A549 (cell line): Measurements from ENCODE around the gene TSPO.

Source experiments
- BHLHE40 ChIP-seq: IDR thresholded peaks from 2 replicates; pipeline ENCODE4 v1.6.1; 2012; ENCODE audit warnings: low read depth, low read length, inconsistent platforms
- CEBPB ChIP-seq, 2 experiments: fragments of >200 bp in 1 of 2; sonication (Bioruptor Twin) in 1 of 2; formaldehyde crosslinking in 1 of 2; IDR thresholded peaks; 2 replicates each; pipeline ENCODE4 v1.6.1; 2012 to 2016
- EP300 ChIP-seq, 2 experiments: fragments of >200 bp; sonication (Bioruptor Twin); formaldehyde crosslinking; IDR thresholded peaks; 2 replicates in 1 of 2; 3 replicates in 1 of 2; pipeline ENCODE4 v1.6.1; 2016 to 2017
- KDM1A ChIP-seq: fragments of 200-600 bp; sonication (generic); IDR thresholded peaks from 2 replicates; pipeline ENCODE4 v1.6.1; 2016; ENCODE audit warnings: low read depth, mild to moderate bottlenecking
- MAFK ChIP-seq: fragments of 450-650 bp; IDR thresholded peaks from 2 replicates; pipeline ENCODE4 v1.6.1; 2014; ENCODE audit not compliant: partially characterized antibody
- MYC ChIP-seq: IDR thresholded peaks from 2 replicates; pipeline ENCODE4 v1.6.1; 2012; ENCODE audit warnings: mild to moderate bottlenecking, inconsistent platforms, low read length, improper control_type of control experiment, borderline replicate concordance
- POLR2A ChIP-seq: IDR thresholded peaks from 2 replicates; pipeline ENCODE4 v1.6.1; 2012; ENCODE audit warnings: mild to moderate bottlenecking, low read length
- RAD21 ChIP-seq, 2 experiments: fragments of >200 bp in 1 of 2; sonication (Bioruptor Twin) in 1 of 2; formaldehyde crosslinking in 1 of 2; IDR thresholded peaks in 1 of 2; conservative IDR thresholded peaks in 1 of 2; 2 replicates in 1 of 2; 3 replicates in 1 of 2; pipeline ENCODE4 v1.6.1; 2012 to 2018; ENCODE audit warnings: inconsistent platforms in 1 of 2
- TF ChIP-seq, protein P1 (sequence below): IDR thresholded peaks from 2 replicates; pipeline ENCODE4 v1.6.1; 2012
- TF ChIP-seq, protein P2 (sequence below): fragments of >200 bp; sonication (Bioruptor Twin); formaldehyde crosslinking; IDR thresholded peaks from 3 replicates; pipeline ENCODE4 v1.5.1; 2016
- TF ChIP-seq, protein P3 (sequence below): fragments of 200-600 bp; sonication (generic); IDR thresholded peaks from 2 replicates; pipeline ENCODE4 v1.6.1; 2016; ENCODE audit warnings: antibody characterized with exemption, mild to moderate bottlenecking, moderate library complexity

DNA sequence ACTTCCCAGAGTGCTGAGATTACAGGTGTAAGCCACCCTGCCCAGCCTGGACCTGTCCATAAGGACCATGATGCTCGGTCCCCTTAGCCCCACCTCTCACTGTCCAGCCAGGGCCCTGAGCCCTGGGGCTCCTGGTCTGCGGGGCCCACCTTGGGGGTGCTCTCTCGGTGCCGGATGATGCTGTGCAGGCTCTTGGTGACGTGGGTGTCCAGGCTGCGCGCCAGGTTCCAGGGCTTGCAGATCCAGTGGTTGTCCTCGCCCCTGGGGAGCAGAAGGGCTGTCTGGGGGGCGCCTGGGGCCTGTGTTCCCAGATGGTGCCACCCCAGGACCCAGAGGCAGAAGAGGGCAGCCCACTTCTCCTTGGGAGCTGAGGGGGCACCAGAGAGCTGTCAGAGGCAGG is 22.2 kb downstream of the TSPO start:
- no peak for TF ChIP-seq MAFK
- TF ChIP-seq BHLHE40 = no peak
- TF ChIP-seq, protein P1, sequence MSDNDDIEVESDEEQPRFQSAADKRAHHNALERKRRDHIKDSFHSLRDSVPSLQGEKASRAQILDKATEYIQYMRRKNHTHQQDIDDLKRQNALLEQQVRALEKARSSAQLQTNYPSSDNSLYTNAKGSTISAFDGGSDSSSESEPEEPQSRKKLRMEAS = no peak
- TF ChIP-seq RAD21 (conservative IDR thresholded peaks at IDR 0.05 in 1 of 2, IDR thresholded peaks at IDR 0.05 in 1 of 2) = no peak
- TF ChIP-seq EP300 (IDR thresholded peaks at IDR 0.05) = no peak
- TF ChIP-seq, protein P2, sequence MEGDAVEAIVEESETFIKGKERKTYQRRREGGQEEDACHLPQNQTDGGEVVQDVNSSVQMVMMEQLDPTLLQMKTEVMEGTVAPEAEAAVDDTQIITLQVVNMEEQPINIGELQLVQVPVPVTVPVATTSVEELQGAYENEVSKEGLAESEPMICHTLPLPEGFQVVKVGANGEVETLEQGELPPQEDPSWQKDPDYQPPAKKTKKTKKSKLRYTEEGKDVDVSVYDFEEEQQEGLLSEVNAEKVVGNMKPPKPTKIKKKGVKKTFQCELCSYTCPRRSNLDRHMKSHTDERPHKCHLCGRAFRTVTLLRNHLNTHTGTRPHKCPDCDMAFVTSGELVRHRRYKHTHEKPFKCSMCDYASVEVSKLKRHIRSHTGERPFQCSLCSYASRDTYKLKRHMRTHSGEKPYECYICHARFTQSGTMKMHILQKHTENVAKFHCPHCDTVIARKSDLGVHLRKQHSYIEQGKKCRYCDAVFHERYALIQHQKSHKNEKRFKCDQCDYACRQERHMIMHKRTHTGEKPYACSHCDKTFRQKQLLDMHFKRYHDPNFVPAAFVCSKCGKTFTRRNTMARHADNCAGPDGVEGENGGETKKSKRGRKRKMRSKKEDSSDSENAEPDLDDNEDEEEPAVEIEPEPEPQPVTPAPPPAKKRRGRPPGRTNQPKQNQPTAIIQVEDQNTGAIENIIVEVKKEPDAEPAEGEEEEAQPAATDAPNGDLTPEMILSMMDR = no peak
- no peak for TF ChIP-seq KDM1A
- TF ChIP-seq, protein P3, sequence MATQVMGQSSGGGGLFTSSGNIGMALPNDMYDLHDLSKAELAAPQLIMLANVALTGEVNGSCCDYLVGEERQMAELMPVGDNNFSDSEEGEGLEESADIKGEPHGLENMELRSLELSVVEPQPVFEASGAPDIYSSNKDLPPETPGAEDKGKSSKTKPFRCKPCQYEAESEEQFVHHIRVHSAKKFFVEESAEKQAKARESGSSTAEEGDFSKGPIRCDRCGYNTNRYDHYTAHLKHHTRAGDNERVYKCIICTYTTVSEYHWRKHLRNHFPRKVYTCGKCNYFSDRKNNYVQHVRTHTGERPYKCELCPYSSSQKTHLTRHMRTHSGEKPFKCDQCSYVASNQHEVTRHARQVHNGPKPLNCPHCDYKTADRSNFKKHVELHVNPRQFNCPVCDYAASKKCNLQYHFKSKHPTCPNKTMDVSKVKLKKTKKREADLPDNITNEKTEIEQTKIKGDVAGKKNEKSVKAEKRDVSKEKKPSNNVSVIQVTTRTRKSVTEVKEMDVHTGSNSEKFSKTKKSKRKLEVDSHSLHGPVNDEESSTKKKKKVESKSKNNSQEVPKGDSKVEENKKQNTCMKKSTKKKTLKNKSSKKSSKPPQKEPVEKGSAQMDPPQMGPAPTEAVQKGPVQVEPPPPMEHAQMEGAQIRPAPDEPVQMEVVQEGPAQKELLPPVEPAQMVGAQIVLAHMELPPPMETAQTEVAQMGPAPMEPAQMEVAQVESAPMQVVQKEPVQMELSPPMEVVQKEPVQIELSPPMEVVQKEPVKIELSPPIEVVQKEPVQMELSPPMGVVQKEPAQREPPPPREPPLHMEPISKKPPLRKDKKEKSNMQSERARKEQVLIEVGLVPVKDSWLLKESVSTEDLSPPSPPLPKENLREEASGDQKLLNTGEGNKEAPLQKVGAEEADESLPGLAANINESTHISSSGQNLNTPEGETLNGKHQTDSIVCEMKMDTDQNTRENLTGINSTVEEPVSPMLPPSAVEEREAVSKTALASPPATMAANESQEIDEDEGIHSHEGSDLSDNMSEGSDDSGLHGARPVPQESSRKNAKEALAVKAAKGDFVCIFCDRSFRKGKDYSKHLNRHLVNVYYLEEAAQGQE = no peak
- TF ChIP-seq MYC = no peak
- no peak for TF ChIP-seq CEBPB (IDR thresholded peaks at IDR 0.05)
- no peak for TF ChIP-seq POLR2A
